ENCODE results near the gene ABCG2. TPM values are rescaled to one million over a fixed set of nuclear protein-coding genes. Genes with fewer than 3 reads are reported as not detected.

Gene ABCG2
- polyA plus RNA-seq (2011; rRNA removed) = 0.45 and 0.65 TPM in 2 replicates
- polyA minus RNA-seq (2011; rRNA and poly(A)+ RNA removed) = 0.47 and 0.67 TPM in 2 replicates

DNA sequence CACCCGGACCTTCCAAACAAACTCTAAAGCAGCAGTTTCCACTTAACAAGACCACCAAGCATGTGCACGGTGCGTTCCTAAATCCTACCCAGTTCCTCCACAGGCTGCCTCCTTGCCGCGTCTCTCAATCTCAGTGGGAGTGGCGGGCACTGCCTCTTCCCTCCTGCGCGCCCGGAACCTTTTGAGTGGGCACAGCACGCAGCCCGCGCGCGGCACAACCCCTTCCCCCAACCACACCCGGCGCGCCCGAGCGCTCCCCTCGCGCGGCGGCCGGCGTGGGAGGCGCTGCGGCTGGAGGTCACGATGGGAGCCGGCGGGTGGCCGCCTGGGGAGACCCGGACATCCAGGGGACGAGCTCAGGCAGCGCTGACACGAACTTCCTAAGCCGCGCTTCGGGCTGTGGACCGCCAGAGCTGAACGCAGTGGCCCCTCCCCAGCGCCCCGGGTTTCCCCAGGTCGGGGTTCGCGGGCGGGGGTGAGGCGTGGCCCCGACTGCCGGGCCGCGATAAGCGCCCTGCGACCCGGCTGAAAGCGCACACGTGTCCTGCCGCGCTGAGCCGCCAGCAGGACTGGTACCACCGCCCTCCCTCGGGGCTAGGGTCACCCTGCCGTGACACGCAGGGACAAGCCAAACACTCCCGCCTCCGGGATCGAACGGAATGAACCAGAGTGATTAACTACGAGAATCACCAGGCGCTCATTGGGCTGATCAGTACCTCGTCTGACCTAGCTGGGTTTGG is at the start of gene ABCG2:
Gene ABCG2, minus strand, starts transcription at position 151 of the 740 bp plus-strand sequence. CDS start 18,644 bp downstream, outside the sequence.
- DNase-seq (ENCODE audit: low read depth) = no peak
- H3K4me3 ChIP-seq (ENCODE audit: low read depth, low read length) = peak within 1 kb of the TSS; percentile 61
- no peaks in the 10 kb centered on the region for H3K36me3 ChIP-seq (ENCODE audit: control insufficient read depth, insufficient read depth, low read length)
- TF ChIP-seq, protein P1, sequence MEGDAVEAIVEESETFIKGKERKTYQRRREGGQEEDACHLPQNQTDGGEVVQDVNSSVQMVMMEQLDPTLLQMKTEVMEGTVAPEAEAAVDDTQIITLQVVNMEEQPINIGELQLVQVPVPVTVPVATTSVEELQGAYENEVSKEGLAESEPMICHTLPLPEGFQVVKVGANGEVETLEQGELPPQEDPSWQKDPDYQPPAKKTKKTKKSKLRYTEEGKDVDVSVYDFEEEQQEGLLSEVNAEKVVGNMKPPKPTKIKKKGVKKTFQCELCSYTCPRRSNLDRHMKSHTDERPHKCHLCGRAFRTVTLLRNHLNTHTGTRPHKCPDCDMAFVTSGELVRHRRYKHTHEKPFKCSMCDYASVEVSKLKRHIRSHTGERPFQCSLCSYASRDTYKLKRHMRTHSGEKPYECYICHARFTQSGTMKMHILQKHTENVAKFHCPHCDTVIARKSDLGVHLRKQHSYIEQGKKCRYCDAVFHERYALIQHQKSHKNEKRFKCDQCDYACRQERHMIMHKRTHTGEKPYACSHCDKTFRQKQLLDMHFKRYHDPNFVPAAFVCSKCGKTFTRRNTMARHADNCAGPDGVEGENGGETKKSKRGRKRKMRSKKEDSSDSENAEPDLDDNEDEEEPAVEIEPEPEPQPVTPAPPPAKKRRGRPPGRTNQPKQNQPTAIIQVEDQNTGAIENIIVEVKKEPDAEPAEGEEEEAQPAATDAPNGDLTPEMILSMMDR (IDR thresholded peaks at IDR 0.05; ENCODE audit: insufficient read depth, low read depth, low read length) = no peak
- ChIA-PET CTCF (interaction anchor here (1.0 to 1.5 kb wide), 2 partner anchors 10 to 52 kb away, joined by 3 read pairs; no protein-coding TSS in a partner anchor), POLR2A (interaction anchor here (0.5 kb wide), 1 partner anchor 14 kb away, joined by 17 read pairs; no protein-coding TSS in a partner anchor)
- H3K27me3 ChIP-seq (ENCODE audit: control insufficient read depth, insufficient read depth, low read length) = no peaks in the 10 kb centered on the region

DNA sequence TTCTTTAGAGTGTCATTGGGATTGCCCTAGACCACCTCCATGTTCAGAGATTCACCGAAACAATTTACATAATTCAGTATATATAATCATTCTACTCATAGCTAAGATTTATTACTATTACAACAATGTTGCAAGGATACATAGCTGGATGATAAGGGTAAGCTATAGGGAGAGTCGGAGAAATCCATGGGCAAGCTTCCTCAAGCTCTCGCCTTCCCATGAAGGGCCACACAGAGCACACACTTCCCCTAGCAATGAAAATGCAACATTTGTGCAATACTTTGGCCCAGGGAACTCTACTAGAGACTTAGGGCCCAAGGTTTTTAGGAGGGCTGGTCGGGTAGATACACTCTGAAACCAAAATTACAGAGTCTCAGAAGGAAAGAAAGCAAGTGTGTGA is 49.7 kb upstream of the ABCG2 start:
- H3K36me3 ChIP-seq (ENCODE audit: control insufficient read depth, insufficient read depth, low read length) = no peaks in the 10 kb centered on the region
- CTCF ChIA-PET = interaction anchor here (0.7 to 5.1 kb wide), 4 partner anchors 177 to 360 kb away, joined by 3 to 56 read pairs (median 6); no protein-coding TSS in a partner anchor
- no peak for DNase-seq (ENCODE audit: low read depth)
- H3K27me3 ChIP-seq (ENCODE audit: control insufficient read depth, insufficient read depth, low read length) = no peaks in the 10 kb centered on the region; the same call in 1 of the 2 replicates
- POLR2A ChIA-PET = no interaction called here
- TF ChIP-seq, protein P1 (IDR thresholded peaks at IDR 0.05; ENCODE audit: insufficient read depth, low read depth, low read length) = no peak
- H3K4me3 ChIP-seq (ENCODE audit: low read depth, low read length) = no peak overlapping the region

DNA sequence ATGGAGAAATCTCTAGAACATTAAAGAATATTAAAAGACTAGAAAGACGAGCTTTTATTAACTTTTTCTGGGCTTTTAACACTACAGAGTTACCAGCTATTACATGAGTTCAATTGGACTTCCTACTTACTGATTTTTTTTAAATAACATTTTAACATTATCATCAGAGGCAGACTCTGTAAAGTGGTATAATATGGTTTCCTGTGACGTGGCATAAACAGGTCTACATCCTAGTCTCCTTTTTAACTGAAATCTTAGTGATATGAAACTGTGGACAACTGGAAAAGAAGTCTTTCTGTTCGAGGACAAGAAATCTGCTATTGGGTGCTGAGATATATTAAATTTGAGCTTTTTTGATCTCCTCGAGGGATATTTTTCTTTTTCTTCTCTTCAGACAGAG is 48.7 kb upstream of the ABCG2 start:
- DNase-seq (ENCODE audit: low read depth) = no peak
- H3K36me3 ChIP-seq (ENCODE audit: control insufficient read depth, insufficient read depth, low read length) = no peaks in the 10 kb centered on the region
- TF ChIP-seq, protein P1 (IDR thresholded peaks at IDR 0.05; ENCODE audit: insufficient read depth, low read depth, low read length) = no peak
- H3K27me3 ChIP-seq (ENCODE audit: control insufficient read depth, insufficient read depth, low read length) = no peaks in the 10 kb centered on the region
- no peak overlapping the region for H3K4me3 ChIP-seq (ENCODE audit: low read depth, low read length)
- ChIA-PET POLR2A (no interaction called here), CTCF (interaction anchor here (0.6 to 2.0 kb wide), 5 partner anchors 12 to 359 kb away, joined by 3 to 6 read pairs (median 4); no protein-coding TSS in a partner anchor)

DNA sequence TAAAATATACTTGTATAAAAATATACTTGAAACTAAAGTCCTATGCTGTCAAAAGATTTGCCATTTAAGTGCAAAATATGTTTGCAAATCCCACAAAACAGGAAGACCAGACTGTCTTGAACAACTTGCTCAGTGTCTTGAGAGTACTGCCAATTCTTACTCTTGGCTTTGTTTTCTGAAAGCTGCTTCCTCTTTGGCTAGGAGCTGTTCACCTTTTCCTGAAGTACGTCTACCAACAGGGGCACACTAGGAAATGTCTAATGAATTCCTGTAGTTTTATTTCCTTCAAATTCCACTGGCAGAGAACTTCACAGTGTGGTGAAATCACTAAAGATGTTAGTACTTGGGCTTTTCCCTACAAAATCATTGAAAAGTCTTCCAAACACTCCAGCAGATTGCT is 46.4 kb upstream of the ABCG2 start:
- Histone ChIP-seq H3K36me3 (ENCODE audit: control insufficient read depth, insufficient read depth, low read length) (no peaks in the 10 kb centered on the region), H3K27me3 (ENCODE audit: control insufficient read depth, insufficient read depth, low read length) (no peaks in the 10 kb centered on the region), H3K4me3 (ENCODE audit: low read depth, low read length) (no peak overlapping the region)
- ChIA-PET POLR2A (no interaction called here), CTCF (interaction anchor here (0.6 to 1.7 kb wide), 4 partner anchors 14 to 525 kb away, joined by 3 to 4 read pairs (median 4); no protein-coding TSS in a partner anchor)
- DNase-seq (ENCODE audit: low read depth) = no peak
- TF ChIP-seq, protein P1 (IDR thresholded peaks at IDR 0.05; ENCODE audit: insufficient read depth, low read depth, low read length) = no peak

DNA sequence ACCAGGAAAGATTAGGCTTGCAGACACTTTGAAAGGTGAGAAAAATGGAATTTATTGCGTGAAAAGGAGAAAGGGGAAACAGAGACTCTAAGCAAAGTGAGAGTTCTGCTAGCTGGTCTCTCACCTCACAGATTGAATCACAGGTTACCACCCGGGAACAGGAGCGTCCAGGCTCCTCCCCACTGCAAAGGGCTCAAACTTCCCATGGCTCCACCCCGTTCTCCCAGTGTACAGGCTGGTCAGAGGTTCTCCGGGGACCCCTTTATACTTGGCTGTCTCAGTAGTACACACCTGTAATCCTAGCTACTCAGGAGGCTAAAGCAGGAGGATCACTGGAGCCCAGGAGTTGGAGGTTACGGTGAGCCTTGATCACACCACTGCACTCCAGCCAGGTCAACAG is 44.0 kb upstream of the ABCG2 start:
- POLR2A ChIA-PET = no interaction called here
- TF ChIP-seq, protein P1 (IDR thresholded peaks at IDR 0.05; ENCODE audit: insufficient read depth, low read depth, low read length) = no peak
- no peak for DNase-seq (ENCODE audit: low read depth)
- H3K4me3 ChIP-seq (ENCODE audit: low read depth, low read length) = no peak overlapping the region
- CTCF ChIA-PET = interaction anchor here (0.9 to 1.6 kb wide), 4 partner anchors 9 to 353 kb away, joined by 3 to 6 read pairs (median 3); no protein-coding TSS in a partner anchor
- H3K36me3 ChIP-seq (ENCODE audit: control insufficient read depth, insufficient read depth, low read length) = no peaks in the 10 kb centered on the region
- no peaks in the 10 kb centered on the region for H3K27me3 ChIP-seq (ENCODE audit: control insufficient read depth, insufficient read depth, low read length)

Data from BJ (cell line).